ENCODE results near the gene ZNF488.

ZNF488 gene

DNA sequence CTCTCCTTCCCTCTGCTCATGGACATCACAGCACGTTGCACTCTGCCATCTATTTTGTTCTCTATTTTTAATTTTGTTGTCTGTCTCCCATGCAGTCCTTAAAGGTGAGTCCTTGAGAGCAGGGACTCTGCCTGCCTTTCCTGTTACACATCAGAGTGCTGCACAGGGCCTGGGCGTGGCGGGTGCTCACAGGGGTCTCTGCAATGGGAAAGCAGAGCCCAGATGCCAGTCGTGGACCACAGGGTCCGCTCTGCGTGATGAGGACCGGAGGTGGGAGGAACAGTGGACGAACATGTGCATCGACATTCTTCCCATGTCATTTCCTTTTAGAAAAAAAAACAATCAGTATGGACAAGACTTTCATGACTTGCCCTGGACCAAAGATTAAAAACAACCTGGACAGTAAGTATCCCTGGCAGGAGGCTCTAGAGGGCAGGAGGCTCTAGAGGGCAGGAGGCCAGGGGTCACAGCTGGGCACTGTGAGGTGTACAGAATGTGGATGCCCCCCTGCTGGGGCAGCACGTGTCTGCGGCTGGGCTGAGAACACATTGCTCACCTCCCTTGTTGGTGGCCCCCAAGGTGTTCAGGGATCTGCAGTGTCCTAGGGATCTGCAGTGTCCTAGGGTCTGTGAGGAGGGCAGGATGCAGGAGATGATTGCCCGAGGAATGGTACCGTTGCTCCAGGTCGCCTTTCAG, 29.6 kb upstream of the ZNF488 start:
- Mint-ChIP-seq H3K36me3 (no peaks in the 10 kb centered on the region), H3K9me3 (no peaks in the 10 kb centered on the region), H3K27ac (no peak overlapping the region), H3K4me1 (no peaks in the 10 kb centered on the region), H3K4me3 (no peak overlapping the region)
- ATAC-seq (no peak), DNase-seq (ENCODE audit: low spot score in 2 of 2) (no peak)

GRCh38 chr10:47412869-47413268, 28.8 kb upstream of the ZNF488 start:
- Mint-ChIP-seq H3K4me3 (no peak overlapping the region), H3K9me3 (no peaks in the 10 kb centered on the region), H3K36me3 (no peaks in the 10 kb centered on the region), H3K27ac (no peak overlapping the region), H3K4me1 (no peaks in the 10 kb centered on the region)
- DNase-seq (ENCODE audit: low spot score in 2 of 2): no peak
- ATAC-seq: no peak

- no peaks in the 10 kb centered on the region for H3K4me1 Mint-ChIP-seq
- H3K27ac Mint-ChIP-seq: no peak overlapping the region
- no peaks in the 10 kb centered on the region for H3K9me3 Mint-ChIP-seq
- no peak overlapping the region for H3K4me3 Mint-ChIP-seq
- ATAC-seq (no peak), DNase-seq (ENCODE audit: low spot score in 2 of 2) (no peak)
- H3K36me3 Mint-ChIP-seq: no peaks in the 10 kb centered on the region
Observed at GRCh38 chr10:47412177-47412730, 28.2 kb upstream of the ZNF488 start.

GRCh38 chr10:47410862-47411261, 26.8 kb upstream of the ZNF488 start:
- Mint-ChIP-seq H3K4me3 (no peak overlapping the region), H3K9me3 (no peaks in the 10 kb centered on the region), H3K27ac (no peak overlapping the region), H3K36me3 (no peaks in the 10 kb centered on the region), H3K4me1 (no peaks in the 10 kb centered on the region)
- DNase-seq (ENCODE audit: low spot score in 2 of 2): no peak
- ATAC-seq: no peak

- Mint-ChIP-seq H3K4me3 (no peak overlapping the region), H3K9me3 (no peaks in the 10 kb centered on the region), H3K36me3 (no peaks in the 10 kb centered on the region), H3K27ac (no peak overlapping the region), H3K4me1 (no peaks in the 10 kb centered on the region)
- DNase-seq (ENCODE audit: low spot score in 2 of 2) (no peak), ATAC-seq (no peak)
Observed at GRCh38 chr10:47410271-47410670, 26.2 kb upstream of the ZNF488 start.

- ATAC-seq: no peak
- Mint-ChIP-seq H3K27ac (no peak overlapping the region), H3K9me3 (no peaks in the 10 kb centered on the region), H3K4me1 (no peaks in the 10 kb centered on the region), H3K36me3 (no peaks in the 10 kb centered on the region), H3K4me3 (no peak overlapping the region)
- no peak for DNase-seq (ENCODE audit: low spot score in 2 of 2)
Observed at GRCh38 chr10:47409866-47410256, 25.8 kb upstream of the ZNF488 start.

DNA sequence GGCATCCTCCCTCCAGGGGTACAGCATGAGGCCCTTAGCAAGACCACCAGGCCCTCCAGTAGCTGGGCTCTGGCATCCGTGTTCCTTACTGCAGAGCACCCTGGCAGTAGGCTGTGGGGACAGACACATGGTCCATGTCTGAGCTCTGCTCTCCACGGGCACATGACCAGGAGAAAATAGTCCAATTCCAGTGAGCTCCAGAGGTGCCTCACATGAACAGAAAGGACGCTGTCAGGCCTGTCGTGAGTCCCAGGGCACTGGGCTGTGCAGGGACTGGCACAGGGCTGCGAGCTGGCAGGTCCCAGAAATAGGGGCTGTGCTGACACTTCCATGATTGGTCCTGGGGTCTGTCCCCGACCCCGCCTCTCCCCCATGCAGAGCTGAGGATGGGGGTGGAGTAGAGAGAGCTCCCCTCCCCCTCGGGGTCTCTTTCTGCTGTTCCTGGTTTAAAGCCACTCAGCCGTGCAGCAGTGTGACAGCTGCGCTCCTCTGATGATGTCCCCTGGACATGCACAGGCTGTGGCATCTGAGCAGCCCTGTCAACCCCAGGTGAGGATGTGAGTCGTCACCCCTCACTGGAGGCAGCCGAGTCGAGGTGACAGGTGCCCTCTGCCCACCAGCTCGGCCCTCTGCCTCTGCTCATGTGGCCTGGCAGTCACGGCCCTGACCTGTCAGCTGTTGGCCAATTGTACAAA, 25.2 kb upstream of the ZNF488 start:
- Mint-ChIP-seq H3K4me3 (no peak overlapping the region), H3K9me3 (no peaks in the 10 kb centered on the region), H3K36me3 (no peaks in the 10 kb centered on the region), H3K4me1 (no peaks in the 10 kb centered on the region), H3K27ac (no peak overlapping the region)
- DNase-seq (ENCODE audit: low spot score in 2 of 2): no peak
- no peak for ATAC-seq

GRCh38 chr10:47408606-47409005, 24.5 kb upstream of the ZNF488 start:
- no peak overlapping the region for H3K4me3 Mint-ChIP-seq
- no peak overlapping the region for H3K27ac Mint-ChIP-seq
- DNase-seq (ENCODE audit: low spot score in 2 of 2): no peak
- ATAC-seq: no peak
- no peaks in the 10 kb centered on the region for H3K36me3 Mint-ChIP-seq
- no peaks in the 10 kb centered on the region for H3K9me3 Mint-ChIP-seq
- H3K4me1 Mint-ChIP-seq: no peaks in the 10 kb centered on the region

- DNase-seq (ENCODE audit: low spot score in 2 of 2) (no peak), ATAC-seq (no peak)
- Mint-ChIP-seq H3K4me3 (no peak overlapping the region), H3K4me1 (no peaks in the 10 kb centered on the region), H3K9me3 (no peaks in the 10 kb centered on the region), H3K36me3 (no peaks in the 10 kb centered on the region), H3K27ac (no peak overlapping the region)
Observed at GRCh38 chr10:47406870-47407691, 23.0 kb upstream of the ZNF488 start.

DNA sequence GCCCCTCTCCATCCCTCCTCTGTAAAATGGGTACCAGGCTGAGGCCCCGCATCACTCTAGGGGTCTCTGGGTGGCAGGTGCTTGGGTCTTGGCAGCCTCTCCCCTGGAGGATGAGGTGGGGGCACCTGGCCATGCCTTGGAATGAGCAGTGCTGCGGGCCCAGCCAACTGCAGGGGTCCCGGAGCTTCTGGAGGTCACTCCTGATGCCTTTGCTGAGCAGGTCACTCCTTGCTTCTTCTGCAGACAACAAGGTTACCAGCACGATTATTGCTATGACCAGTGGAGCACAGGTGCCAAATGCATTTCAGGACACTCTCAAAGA, 22.4 kb upstream of the ZNF488 start:
- Mint-ChIP-seq H3K36me3 (no peaks in the 10 kb centered on the region), H3K4me1 (no peaks in the 10 kb centered on the region), H3K9me3 (no peaks in the 10 kb centered on the region), H3K4me3 (no peak overlapping the region), H3K27ac (no peak overlapping the region)
- DNase-seq (ENCODE audit: low spot score in 2 of 2): no peak
- no peak for ATAC-seq

DNA sequence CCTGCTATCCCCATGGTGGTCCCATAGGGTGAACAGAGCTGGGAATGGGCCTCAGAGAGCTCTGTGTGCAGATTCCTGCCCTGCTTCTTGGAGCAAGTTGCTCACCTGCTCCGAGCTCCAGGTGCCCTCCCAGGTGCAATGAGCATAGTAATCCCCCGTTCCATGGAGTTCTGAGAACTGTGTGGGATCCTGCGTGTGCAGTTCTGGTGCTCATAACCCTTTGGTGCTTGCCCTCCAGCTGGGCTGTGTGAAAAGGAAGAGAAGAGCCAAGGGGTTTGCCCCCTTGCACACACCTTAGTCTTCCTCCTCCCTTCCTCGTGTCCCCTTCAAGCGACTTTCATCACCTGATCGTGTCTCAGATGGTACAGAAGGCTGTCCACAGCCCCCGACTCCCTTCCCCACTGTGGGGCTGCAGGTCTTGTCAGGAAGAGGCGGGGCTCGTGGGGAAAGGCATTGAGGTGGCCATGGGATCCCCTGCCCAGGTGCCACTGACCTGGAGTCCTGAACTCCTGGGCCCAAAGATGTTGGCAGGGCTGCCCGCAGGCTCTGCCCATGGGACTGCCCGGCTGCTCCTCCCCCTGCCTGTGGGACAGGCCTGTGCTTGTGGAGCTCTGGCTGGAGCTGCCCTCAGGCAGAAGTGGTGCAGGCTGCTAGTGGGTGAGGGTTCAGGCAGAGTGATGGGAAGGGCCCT, 21.9 kb upstream of the ZNF488 start:
- Mint-ChIP-seq H3K9me3 (no peaks in the 10 kb centered on the region), H3K27ac (no peak overlapping the region), H3K36me3 (no peaks in the 10 kb centered on the region), H3K4me3 (no peak overlapping the region), H3K4me1 (no peaks in the 10 kb centered on the region)
- ATAC-seq (no peak), DNase-seq (ENCODE audit: low spot score in 2 of 2) (no peak)

- H3K4me3 Mint-ChIP-seq: no peak overlapping the region
- no peaks in the 10 kb centered on the region for H3K9me3 Mint-ChIP-seq
- no peak for ATAC-seq
- H3K36me3 Mint-ChIP-seq: no peaks in the 10 kb centered on the region
- no peak for DNase-seq (ENCODE audit: low spot score in 2 of 2)
- H3K27ac Mint-ChIP-seq: no peak overlapping the region
- H3K4me1 Mint-ChIP-seq: no peaks in the 10 kb centered on the region
Observed at GRCh38 chr10:47404937-47405336, 20.8 kb upstream of the ZNF488 start.

DNA sequence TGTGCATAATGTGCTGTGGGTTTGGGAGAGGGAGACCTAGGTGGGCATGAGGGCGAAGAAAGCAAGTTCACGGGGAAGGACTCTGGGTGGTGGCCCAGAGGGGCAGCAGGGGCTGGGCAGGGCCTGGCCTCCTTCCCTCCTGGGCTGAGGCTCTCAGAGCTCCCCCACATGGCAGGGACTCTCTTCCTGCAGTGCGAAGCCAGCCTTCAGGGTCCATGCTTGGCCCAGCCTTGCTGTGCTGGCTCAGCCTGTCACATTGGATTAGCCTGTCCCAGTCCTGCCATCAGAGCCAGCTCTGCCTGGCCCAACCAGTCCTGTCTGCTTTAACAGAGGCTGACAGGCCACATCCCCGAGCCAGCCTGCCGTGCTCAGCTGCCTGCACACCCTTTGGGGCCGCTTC, 20.4 kb upstream of the ZNF488 start:
- Mint-ChIP-seq H3K36me3 (no peaks in the 10 kb centered on the region), H3K4me1 (no peaks in the 10 kb centered on the region), H3K4me3 (no peak overlapping the region), H3K9me3 (no peaks in the 10 kb centered on the region), H3K27ac (no peak overlapping the region)
- ATAC-seq (no peak), DNase-seq (ENCODE audit: low spot score in 2 of 2) (peak in 1 of 2 donors; percentile 43)

DNA sequence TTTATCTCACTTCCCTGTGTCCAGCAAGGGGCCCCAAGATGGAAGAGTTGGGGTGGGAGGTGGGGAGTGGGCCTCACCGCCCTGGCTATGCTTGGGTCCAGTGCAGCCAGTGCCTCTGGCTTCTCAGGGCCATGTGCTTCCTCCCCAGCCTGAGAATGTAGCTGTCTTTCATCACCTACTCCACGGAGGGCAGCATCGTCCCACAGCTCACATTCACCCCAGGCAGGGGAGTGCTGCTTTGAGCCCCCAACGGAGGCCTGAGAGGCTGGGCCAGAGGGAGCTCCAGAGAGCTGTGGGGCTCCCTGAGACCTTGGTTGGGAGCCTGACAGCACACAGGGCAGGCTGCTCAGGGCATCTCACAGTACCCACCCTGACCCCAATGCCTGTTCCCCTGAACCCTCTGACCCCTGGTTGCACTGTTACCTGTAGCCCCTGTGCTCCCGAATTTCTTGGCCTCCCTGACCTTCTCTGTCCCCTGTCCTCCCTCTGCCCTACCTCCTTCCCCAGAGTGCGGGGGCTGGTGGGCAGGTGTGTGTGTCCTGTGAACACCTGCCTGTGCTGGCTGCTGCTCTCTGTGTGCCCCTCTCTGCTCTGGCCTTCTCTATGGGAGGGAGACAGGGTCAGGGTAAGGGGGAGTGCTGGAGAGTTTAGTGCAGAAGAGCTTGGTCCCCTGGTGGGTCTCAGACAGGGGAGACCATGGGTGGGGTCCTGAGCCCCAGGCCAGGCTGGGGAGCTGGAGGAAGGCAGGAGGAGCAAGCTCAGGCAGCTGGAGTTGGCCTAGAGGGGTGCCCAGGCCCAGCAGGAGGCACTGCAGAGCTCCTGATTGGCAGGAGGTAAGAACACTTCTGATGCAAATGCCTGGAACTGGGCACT, 19.6 kb upstream of the ZNF488 start:
- Mint-ChIP-seq H3K27ac (peak overlapping the region; percentile 44), H3K4me3 (no peak overlapping the region), H3K4me1 (no peaks in the 10 kb centered on the region), H3K9me3 (no peaks in the 10 kb centered on the region), H3K36me3 (no peaks in the 10 kb centered on the region)
- DNase-seq (ENCODE audit: low spot score in 2 of 2) (peak in 1 of 2 donors; percentile 50), ATAC-seq (peak; percentile 4)
